Loucy (cell line): ENCODE results near the gene SNX24.

Experiments used
- H2AFZ ChIP-seq: fragments of 200-600 bp; sonication (generic); 2 replicates; pipeline ENCODE4 v1.6.0; 2016; ENCODE audit warnings: antibody characterized with exemption, mild to moderate bottlenecking, low read length, moderate library complexity
- H3F3A ChIP-seq: fragments of 200-600 bp; 2 replicates; pipeline ENCODE4 v1.6.0; 2016; ENCODE audit warnings: antibody characterized with exemption, low read depth, mild to moderate bottlenecking
- H3K27me3 ChIP-seq: fragments of 200-600 bp; sonication (generic); 2 replicates; pipeline ENCODE4 v1.6.1; 2014; ENCODE audit warnings: low read length, mild to moderate bottlenecking; ENCODE audit not compliant: insufficient read depth, poor library complexity, severe bottlenecking
- H3K36me3 ChIP-seq: fragments of 200-600 bp; sonication (generic); 2 replicates; pipeline ENCODE4 v1.6.1; 2016; ENCODE audit warnings: low read length; ENCODE audit not compliant: insufficient read depth
- H3K4me1 ChIP-seq: fragments of 200-600 bp; sonication (generic); 2 replicates; pipeline ENCODE4 v1.5.1; 2014; ENCODE audit warnings: low read length, mild to moderate bottlenecking; ENCODE audit not compliant: insufficient read depth, poor library complexity, severe bottlenecking
- H3K4me2 ChIP-seq: fragments of 200-600 bp; sonication (generic); 2 replicates; pipeline ENCODE4 v1.6.0; 2014; ENCODE audit warnings: antibody characterized with exemption, low read length, low read depth, mild to moderate bottlenecking; ENCODE audit not compliant: poor library complexity, severe bottlenecking
- H3K4me3 ChIP-seq: fragments of 200-600 bp; sonication (generic); 2 replicates; pipeline ENCODE4 v1.5.1; 2014; ENCODE audit warnings: low read length, mild to moderate bottlenecking, mixed read lengths; ENCODE audit not compliant: poor library complexity, severe bottlenecking
- H3K79me2 ChIP-seq: fragments of 200-600 bp; sonication (generic); 2 replicates; pipeline ENCODE4 v1.6.1; 2014; ENCODE audit warnings: low read length; ENCODE audit not compliant: insufficient read depth
- H3K9ac ChIP-seq: fragments of 200-600 bp; sonication (generic); 2 replicates; pipeline ENCODE4 v1.6.0; 2014; ENCODE audit warnings: mild to moderate bottlenecking, low read depth, low read length, moderate library complexity; ENCODE audit not compliant: poor library complexity, severe bottlenecking
- H3K9me2 ChIP-seq: fragments of 200-600 bp; sonication (generic); replicated peaks from 2 replicates; pipeline ENCODE4 v1.6.1; 2016; ENCODE audit warnings: low read depth, low read length, mixed read lengths
- H3K9me3 ChIP-seq: fragments of 200-600 bp; sonication (generic); 2 replicates; pipeline ENCODE4 v1.6.1; 2014; ENCODE audit warnings: mild to moderate bottlenecking, antibody characterized with exemption, low read length, low read depth; ENCODE audit not compliant: insufficient read depth
- H4K20me1 ChIP-seq: fragments of 200-600 bp; sonication (generic); 2 replicates; pipeline ENCODE4 v1.6.0; 2014; ENCODE audit warnings: antibody characterized with exemption, low read length, mild to moderate bottlenecking; ENCODE audit not compliant: insufficient read depth, poor library complexity, severe bottlenecking
- EZH2phosphoT487 ChIP-seq: fragments of 200-600 bp; IDR thresholded peaks from 2 replicates; pipeline ENCODE4 v1.6.1; 2018; ENCODE audit warnings: antibody characterized with exemption, mild to moderate bottlenecking, moderate library complexity, borderline replicate concordance
- TF ChIP-seq, protein P1 (sequence below): fragments of 200-600 bp; sonication (generic); conservative IDR thresholded peaks from 2 replicates; pipeline ENCODE4 v1.5.1; 2014; ENCODE audit warnings: mild to moderate bottlenecking, antibody characterized with exemption, low read length

Gene SNX24

GRCh38 chr5:122959740-122960445 lies 114.5 kb downstream of the SNX24 start:
- TF ChIP-seq, protein P1, sequence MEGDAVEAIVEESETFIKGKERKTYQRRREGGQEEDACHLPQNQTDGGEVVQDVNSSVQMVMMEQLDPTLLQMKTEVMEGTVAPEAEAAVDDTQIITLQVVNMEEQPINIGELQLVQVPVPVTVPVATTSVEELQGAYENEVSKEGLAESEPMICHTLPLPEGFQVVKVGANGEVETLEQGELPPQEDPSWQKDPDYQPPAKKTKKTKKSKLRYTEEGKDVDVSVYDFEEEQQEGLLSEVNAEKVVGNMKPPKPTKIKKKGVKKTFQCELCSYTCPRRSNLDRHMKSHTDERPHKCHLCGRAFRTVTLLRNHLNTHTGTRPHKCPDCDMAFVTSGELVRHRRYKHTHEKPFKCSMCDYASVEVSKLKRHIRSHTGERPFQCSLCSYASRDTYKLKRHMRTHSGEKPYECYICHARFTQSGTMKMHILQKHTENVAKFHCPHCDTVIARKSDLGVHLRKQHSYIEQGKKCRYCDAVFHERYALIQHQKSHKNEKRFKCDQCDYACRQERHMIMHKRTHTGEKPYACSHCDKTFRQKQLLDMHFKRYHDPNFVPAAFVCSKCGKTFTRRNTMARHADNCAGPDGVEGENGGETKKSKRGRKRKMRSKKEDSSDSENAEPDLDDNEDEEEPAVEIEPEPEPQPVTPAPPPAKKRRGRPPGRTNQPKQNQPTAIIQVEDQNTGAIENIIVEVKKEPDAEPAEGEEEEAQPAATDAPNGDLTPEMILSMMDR = no peak
- no peak for TF ChIP-seq EZH2phosphoT487
- no peaks in the 10 kb centered on the region for H3K4me1 ChIP-seq
- H3K9me2 ChIP-seq = no peaks in the 10 kb centered on the region
- no peaks in the 10 kb centered on the region for H3K27me3 ChIP-seq
- no peak overlapping the region for H3K4me3 ChIP-seq
- no peak overlapping the region for H3K4me2 ChIP-seq
- no peak overlapping the region for H3K9ac ChIP-seq
- H3F3A ChIP-seq = no peaks in the 10 kb centered on the region
- H3K9me3 ChIP-seq = no peaks in the 10 kb centered on the region
- H2AFZ ChIP-seq = no peak overlapping the region
- no peaks in the 10 kb centered on the region for H3K36me3 ChIP-seq
- H4K20me1 ChIP-seq = no peaks in the 10 kb centered on the region
- no peaks in the 10 kb centered on the region for H3K79me2 ChIP-seq

DNA sequence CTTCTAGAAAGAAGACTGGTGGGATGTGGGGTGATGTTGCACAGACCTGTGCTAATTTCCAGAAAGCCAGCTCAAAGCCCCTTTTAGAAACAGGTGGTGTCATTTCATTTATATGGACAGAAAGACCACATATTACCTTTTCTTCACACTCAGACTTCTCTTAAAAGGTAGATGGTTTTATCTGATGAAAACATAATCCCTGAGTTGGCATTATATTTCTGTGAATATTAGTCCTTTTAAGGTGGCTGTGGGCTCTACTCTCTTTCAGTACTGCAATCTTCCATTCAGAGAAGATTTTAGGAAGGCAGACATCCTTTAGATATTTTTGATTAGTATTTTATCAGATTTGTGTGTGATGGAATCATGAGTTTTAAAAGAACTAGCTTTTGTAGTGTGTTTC lies 117.9 kb downstream of the SNX24 start:
- no peaks in the 10 kb centered on the region for H3K27me3 ChIP-seq
- H3K79me2 ChIP-seq = no peaks in the 10 kb centered on the region
- H3K4me3 ChIP-seq = no peak overlapping the region
- H3K4me2 ChIP-seq = no peak overlapping the region
- H3K36me3 ChIP-seq = no peaks in the 10 kb centered on the region
- H3K9ac ChIP-seq = no peak overlapping the region
- H3K9me2 ChIP-seq = no peaks in the 10 kb centered on the region
- TF ChIP-seq EZH2phosphoT487 = no peak
- TF ChIP-seq, protein P1 = no peak
- no peaks in the 10 kb centered on the region for H3F3A ChIP-seq
- peaks cover 10% of the 10 kb centered on the region for H3K4me1 ChIP-seq
- H2AFZ ChIP-seq = no peak overlapping the region
- H4K20me1 ChIP-seq = no peaks in the 10 kb centered on the region
- H3K9me3 ChIP-seq = no peaks in the 10 kb centered on the region

- Histone ChIP-seq H3K4me1 (peaks cover 10% of the 10 kb centered on the region), H3K4me3 (no peak overlapping the region), H3K9ac (no peak overlapping the region), H3K9me3 (no peaks in the 10 kb centered on the region), H3K79me2 (no peaks in the 10 kb centered on the region), H3K27me3 (no peaks in the 10 kb centered on the region), H4K20me1 (no peaks in the 10 kb centered on the region), H3F3A (no peaks in the 10 kb centered on the region), H3K4me2 (no peak overlapping the region), H3K9me2 (no peaks in the 10 kb centered on the region), H3K36me3 (no peaks in the 10 kb centered on the region), H2AFZ (no peak overlapping the region)
- no peak for TF ChIP-seq EZH2phosphoT487
- TF ChIP-seq, protein P1 = no peak
Measured at GRCh38 chr5:122965111-122965510, 119.7 kb downstream of the SNX24 start.
